LNCaP clone FGC (cell line): ENCODE measurements around the gene DHX16.
A peak's percentile ranks its signal among the peaks of the same experiment; 100 is the strongest.

Source experiments
- DNase-seq: peaks from one replicate; pipeline ENCODE4 v3.0.0-alpha.2; 2011; ENCODE audit warnings: low read depth
- H3K4me3 ChIP-seq: 2 replicates; pipeline ENCODE4 v1.5.1; 2011; ENCODE audit warnings: mild to moderate bottlenecking, low read depth, low read length, control low read depth
- CTCF ChIP-seq: IDR thresholded peaks from 2 replicates; pipeline ENCODE4 v1.5.1; 2012; ENCODE audit warnings: mild to moderate bottlenecking; ENCODE audit not compliant: control insufficient read depth, insufficient read depth; ENCODE audit errors: extremely low read depth

The DHX16 gene

GRCh38 chr6:30647242-30648116, 25.3 kb downstream of the DHX16 start:
- no peak for TF ChIP-seq CTCF
- no peak for DNase-seq

GRCh38 chr6:30646450-30647241, 26.2 kb downstream of the DHX16 start, which contains the start of gene C6orf136:
Gene C6orf136, plus strand, starts transcription at chr6:30647133. Its CDS starts 99 bp downstream, at chr6:30647232.
- TF ChIP-seq CTCF, result no peak
- peak within 1 kb of the TSS; percentile 95 for H3K4me3 ChIP-seq
- peak; percentile 76 for DNase-seq

More at GRCh38 chr6:30647242-30648116, 25.3 kb downstream of the DHX16 start:
- peak overlapping the region; percentile 95 for H3K4me3 ChIP-seq

- no peak for DNase-seq
- TF ChIP-seq CTCF, result no peak
- no peak overlapping the region for H3K4me3 ChIP-seq
Observed at GRCh38 chr6:30645989-30646388, 26.8 kb downstream of the DHX16 start.

- DNase-seq, result no peak
- no peak overlapping the region for H3K4me3 ChIP-seq
- TF ChIP-seq CTCF, result no peak
Observed at GRCh38 chr6:30644769-30645168, 28.0 kb downstream of the DHX16 start.

GRCh38 chr6:30643656-30644055, 29.1 kb downstream of the DHX16 start:
- no peak overlapping the region for H3K4me3 ChIP-seq
- no peak for DNase-seq
- TF ChIP-seq CTCF, result no peak

GRCh38 chr6:30641048-30641447, 31.8 kb downstream of the DHX16 start:
- no peak for DNase-seq
- no peak for TF ChIP-seq CTCF
- H3K4me3 ChIP-seq, result no peak overlapping the region
